Activated CD8-positive, alpha-beta memory T cell treated with anti-CD3 and anti-CD28 coated beads, Interleukin-2, amount 10 ng/mL, durations not matched to agents 7 days and 5 days (primary cell): ENCODE measurements around the gene HYCC2. TPM values are rescaled to one million over a fixed set of nuclear protein-coding genes. Genes with fewer than 3 reads are reported as not detected.

Experiments
- ATAC-seq: fragments of 150-1000 bp; cut with Tn5 transposase; one replicate; pipeline ENCODE4 v1.10.0; 2021; ENCODE audit warnings: moderate library complexity
- CTCF ChIA-PET: fragments of 350-600 bp; sonication (Branson Sonifier 250); formaldehyde crosslinking; loops from one replicate; lab custom pipeline; 2021; ENCODE audit warnings: antibody characterized with exemption; lab: Charles Lee
- DNase-seq: peaks from one replicate; pipeline ENCODE4 v3.0.0-alpha.2; 2020
- H3K27ac Mint-ChIP-seq: one replicate; pipeline ENCODE4 v1.8.0; 2021; ENCODE audit warnings: mild to moderate bottlenecking, mixed read lengths
- H3K27me3 Mint-ChIP-seq: one replicate; pipeline ENCODE4 v1.8.0; 2021; ENCODE audit warnings: mixed read lengths
- H3K36me3 Mint-ChIP-seq: one replicate; pipeline ENCODE4 v1.8.0; 2021; ENCODE audit warnings: mild to moderate bottlenecking, mixed read lengths
- H3K4me1 Mint-ChIP-seq: one replicate; pipeline ENCODE4 v1.8.0; 2021; ENCODE audit warnings: mixed read lengths
- H3K4me3 Mint-ChIP-seq: one replicate; pipeline ENCODE4 v1.8.0; 2021; ENCODE audit warnings: mild to moderate bottlenecking, moderate library complexity, mixed read lengths
- H3K9me3 Mint-ChIP-seq: one replicate; pipeline ENCODE4 v1.8.0; 2022; ENCODE audit warnings: low read depth, mixed read lengths
- total RNA-seq, 2 experiments: library from RNA; stranded (reverse); gene quantifications; one replicate each; pipeline ENCODE4 v1.2.3, GENCODE V29; 2021

The HYCC2 gene
- total RNA-seq, 2 experiments from 2014 or later, result 33.4 to 37.2 TPM

- no peak overlapping the region for H3K4me3 Mint-ChIP-seq
- CTCF ChIA-PET, result interaction anchor here (1.0 to 1.8 kb wide), 3 partner anchors 9 to 123 kb away, joined by 3 to 6 read pairs (median 3); no protein-coding TSS in a partner anchor
- H3K4me1 Mint-ChIP-seq, result peaks cover 4% of the 10 kb centered on the region
- peaks cover 2% of the 10 kb centered on the region for H3K36me3 Mint-ChIP-seq
- no peaks in the 10 kb centered on the region for H3K27me3 Mint-ChIP-seq
- DNase-seq (no peak), ATAC-seq (no peak)
- no peak overlapping the region for H3K27ac Mint-ChIP-seq
- peaks cover 2% of the 10 kb centered on the region for H3K9me3 Mint-ChIP-seq
Observed at GRCh38 chr2:201109186-201109585, 37.7 kb upstream of the HYCC2 start.

- DNase-seq, result no peak
- H3K36me3 Mint-ChIP-seq, result peaks cover 2% of the 10 kb centered on the region
- H3K9me3 Mint-ChIP-seq, result peaks cover 2% of the 10 kb centered on the region
- CTCF ChIA-PET, result interaction anchor here (0.7 to 1.1 kb wide), 3 partner anchors 10 to 194 kb away, joined by 3 read pairs; no protein-coding TSS in a partner anchor
- peaks cover under 1% of the 10 kb centered on the region for H3K4me1 Mint-ChIP-seq
- H3K27me3 Mint-ChIP-seq, result no peaks in the 10 kb centered on the region
- ATAC-seq, result no peak
- H3K4me3 Mint-ChIP-seq, result no peak overlapping the region
- H3K27ac Mint-ChIP-seq, result no peak overlapping the region
Observed at GRCh38 chr2:201108341-201108740, 36.9 kb upstream of the HYCC2 start.

- H3K4me1 Mint-ChIP-seq, result no peaks in the 10 kb centered on the region
- no peak overlapping the region for H3K4me3 Mint-ChIP-seq
- CTCF ChIA-PET, result no interaction called here
- H3K27me3 Mint-ChIP-seq, result no peaks in the 10 kb centered on the region
- no peak overlapping the region for H3K27ac Mint-ChIP-seq
- H3K9me3 Mint-ChIP-seq, result peaks cover 2% of the 10 kb centered on the region
- ATAC-seq (no peak), DNase-seq (no peak)
- peaks cover 2% of the 10 kb centered on the region for H3K36me3 Mint-ChIP-seq
Observed at GRCh38 chr2:201107624-201108023, 36.2 kb upstream of the HYCC2 start.

GRCh38 chr2:201105759-201106158 lies 34.3 kb upstream of the HYCC2 start:
- H3K36me3 Mint-ChIP-seq, result peaks cover 2% of the 10 kb centered on the region
- no peak for DNase-seq
- no peak for ATAC-seq
- H3K4me3 Mint-ChIP-seq, result no peak overlapping the region
- CTCF ChIA-PET, result interaction anchor here (1.1 to 1.2 kb wide), 3 partner anchors 9 to 29 kb away, joined by 3 to 5 read pairs (median 3); no protein-coding TSS in a partner anchor
- peaks cover 2% of the 10 kb centered on the region for H3K9me3 Mint-ChIP-seq
- no peaks in the 10 kb centered on the region for H3K4me1 Mint-ChIP-seq
- H3K27ac Mint-ChIP-seq, result no peak overlapping the region
- H3K27me3 Mint-ChIP-seq, result no peaks in the 10 kb centered on the region

GRCh38 chr2:201100497-201100896 lies 29.0 kb upstream of the HYCC2 start:
- Mint-ChIP-seq H3K27me3 (no peaks in the 10 kb centered on the region), H3K9me3 (no peaks in the 10 kb centered on the region), H3K4me1 (peaks cover 1% of the 10 kb centered on the region), H3K27ac (no peak overlapping the region), H3K36me3 (no peaks in the 10 kb centered on the region), H3K4me3 (no peak overlapping the region)
- DNase-seq, result no peak
- CTCF ChIA-PET, result no interaction called here
- no peak for ATAC-seq

GRCh38 chr2:201093573-201093972 lies 22.1 kb upstream of the HYCC2 start:
- no peaks in the 10 kb centered on the region for H3K27me3 Mint-ChIP-seq
- CTCF ChIA-PET, result interaction anchor here (1.4 kb wide), 1 partner anchor 84 kb away, joined by 3 read pairs; no protein-coding TSS in a partner anchor
- peaks cover 4% of the 10 kb centered on the region for H3K4me1 Mint-ChIP-seq
- H3K27ac Mint-ChIP-seq, result no peak overlapping the region
- DNase-seq, result no peak
- no peak overlapping the region for H3K4me3 Mint-ChIP-seq
- ATAC-seq, result no peak
- H3K36me3 Mint-ChIP-seq, result peaks cover 5% of the 10 kb centered on the region
- H3K9me3 Mint-ChIP-seq, result no peaks in the 10 kb centered on the region

GRCh38 chr2:201090574-201090973 lies 19.1 kb upstream of the HYCC2 start:
- Mint-ChIP-seq H3K27ac (no peak overlapping the region), H3K36me3 (peaks cover 22% of the 10 kb centered on the region), H3K9me3 (no peaks in the 10 kb centered on the region), H3K27me3 (no peaks in the 10 kb centered on the region), H3K4me1 (peaks cover 4% of the 10 kb centered on the region), H3K4me3 (no peak overlapping the region)
- DNase-seq (no peak), ATAC-seq (no peak)
- CTCF ChIA-PET, result interaction anchor here (0.9 to 1.6 kb wide), 5 partner anchors 10 to 87 kb away, joined by 3 to 4 read pairs (median 3); partner anchors contain the start of gene CFLAR

- no peak for DNase-seq
- Mint-ChIP-seq H3K27ac (no peak overlapping the region), H3K9me3 (no peaks in the 10 kb centered on the region), H3K27me3 (no peaks in the 10 kb centered on the region), H3K36me3 (peaks cover 36% of the 10 kb centered on the region), H3K4me1 (peaks cover 2% of the 10 kb centered on the region), H3K4me3 (no peak overlapping the region)
- no peak for ATAC-seq
- CTCF ChIA-PET, result interaction anchor here (1.2 to 1.6 kb wide), 3 partner anchors 16 to 93 kb away, joined by 3 to 5 read pairs (median 4); no protein-coding TSS in a partner anchor
Observed at GRCh38 chr2:201084863-201085262, 13.4 kb upstream of the HYCC2 start.

- H3K27me3 Mint-ChIP-seq, result no peaks in the 10 kb centered on the region
- peaks cover 12% of the 10 kb centered on the region for H3K36me3 Mint-ChIP-seq
- ATAC-seq (no peak), DNase-seq (no peak)
- H3K4me3 Mint-ChIP-seq, result no peak overlapping the region
- H3K4me1 Mint-ChIP-seq, result peaks cover 31% of the 10 kb centered on the region
- CTCF ChIA-PET, result interaction anchor here (0.9 to 9.7 kb wide), 2 partner anchors 111 to 170 kb away, joined by 4 to 110 read pairs; partner anchors contain the start of gene ORC2
- no peak overlapping the region for H3K27ac Mint-ChIP-seq
- no peaks in the 10 kb centered on the region for H3K9me3 Mint-ChIP-seq
Observed at GRCh38 chr2:201074996-201075395, 3.5 kb upstream of the HYCC2 start.

GRCh38 chr2:201073071-201073470 lies 1.6 kb upstream of the HYCC2 start:
- Mint-ChIP-seq H3K36me3 (peaks cover 5% of the 10 kb centered on the region), H3K4me1 (peaks cover 44% of the 10 kb centered on the region), H3K4me3 (peak overlapping the region; percentile 63), H3K9me3 (no peaks in the 10 kb centered on the region), H3K27me3 (no peaks in the 10 kb centered on the region), H3K27ac (peak overlapping the region; percentile 59)
- ATAC-seq (no peak), DNase-seq (no peak)
- CTCF ChIA-PET, result interaction anchor here (4.9 to 9.7 kb wide), 3 partner anchors 45 to 168 kb away, joined by 49 to 110 read pairs (median 73); partner anchors contain the start of genes CFLAR and ORC2

- Mint-ChIP-seq H3K27ac (peak overlapping the region; percentile 88), H3K36me3 (peaks cover 6% of the 10 kb centered on the region), H3K4me1 (peaks cover 50% of the 10 kb centered on the region), H3K9me3 (no peaks in the 10 kb centered on the region), H3K27me3 (no peaks in the 10 kb centered on the region), H3K4me3 (peak overlapping the region; percentile 91)
- CTCF ChIA-PET, result interaction anchor here (1.2 to 9.7 kb wide), 4 partner anchors 10 to 168 kb away, joined by 3 to 110 read pairs (median 61); partner anchors contain the start of genes CFLAR and ORC2
- DNase-seq (no peak), ATAC-seq (no peak)
Observed at GRCh38 chr2:201072201-201072530, 695 bp upstream of the HYCC2 start.

- H3K9me3 Mint-ChIP-seq, result no peaks in the 10 kb centered on the region
- DNase-seq, result no peak
- peak overlapping the region; percentile 88 for H3K27ac Mint-ChIP-seq
- peaks cover 56% of the 10 kb centered on the region for H3K4me1 Mint-ChIP-seq
- peak overlapping the region; percentile 91 for H3K4me3 Mint-ChIP-seq
- H3K36me3 Mint-ChIP-seq, result peaks cover 6% of the 10 kb centered on the region
- peak; percentile 37 for ATAC-seq
- no peaks in the 10 kb centered on the region for H3K27me3 Mint-ChIP-seq
- CTCF ChIA-PET, result interaction anchor here (1.0 to 9.7 kb wide), 13 partner anchors 11 to 366 kb away, joined by 3 to 110 read pairs (median 9); partner anchors contain the start of genes CFLAR and ORC2
Observed at GRCh38 chr2:201070948-201071478, 458 bp downstream of the HYCC2 start.

- DNase-seq (no peak), ATAC-seq (no peak)
- Mint-ChIP-seq H3K27ac (no peak overlapping the region), H3K36me3 (peaks cover 22% of the 10 kb centered on the region), H3K4me1 (peaks cover 52% of the 10 kb centered on the region), H3K4me3 (no peak overlapping the region), H3K9me3 (no peaks in the 10 kb centered on the region), H3K27me3 (no peaks in the 10 kb centered on the region)
- CTCF ChIA-PET, result interaction anchor here (1.1 to 1.7 kb wide), 3 partner anchors 21 to 159 kb away, joined by 3 to 8 read pairs (median 5); partner anchors contain the start of gene ORC2
Observed at GRCh38 chr2:201064797-201065329, 6.6 kb downstream of the HYCC2 start.
